HUES6 (cell line): Measurements from ENCODE around the gene S100A6.

Experiments
- H3K27ac ChIP-seq: 2 replicates; pipeline ENCODE4 v1.7.0; 2013; ENCODE audit warnings: low read depth, mild to moderate bottlenecking, low read length, inconsistent platforms
- H3K27me3 ChIP-seq: 2 replicates; pipeline ENCODE4 v1.6.1; 2013; ENCODE audit warnings: low read length; ENCODE audit not compliant: control insufficient read depth, insufficient read depth
- H3K36me3 ChIP-seq: 2 replicates; pipeline ENCODE4 v1.6.1; 2013; ENCODE audit warnings: low read length; ENCODE audit not compliant: control insufficient read depth, insufficient read depth
- H3K4me1 ChIP-seq: 2 replicates; pipeline ENCODE4 v1.6.1; 2013; ENCODE audit warnings: low read length; ENCODE audit not compliant: control insufficient read depth, insufficient read depth
- H3K4me3 ChIP-seq: 2 replicates; pipeline ENCODE4 v1.5.1; 2013; ENCODE audit warnings: low read depth, low read length
- H3K9ac ChIP-seq: one replicate; pipeline ENCODE4 v1.6.1; 2013; ENCODE audit warnings: mild to moderate bottlenecking, low read length
- H3K9me3 ChIP-seq: 2 replicates; pipeline ENCODE4 v1.6.1; 2013; ENCODE audit warnings: low read depth, low read length; ENCODE audit not compliant: control insufficient read depth, insufficient read depth

The S100A6 gene

GRCh38 chr1:153550398-153550758, 14.6 kb upstream of the S100A6 start:
- no peak overlapping the region for H3K4me3 ChIP-seq
- H3K4me1 ChIP-seq, result peaks cover 56% of the 10 kb centered on the region
- no peaks in the 10 kb centered on the region for H3K27me3 ChIP-seq
- H3K36me3 ChIP-seq, result no peaks in the 10 kb centered on the region
- H3K9me3 ChIP-seq, result no peaks in the 10 kb centered on the region
- no peak overlapping the region for H3K27ac ChIP-seq
- no peak overlapping the region for H3K9ac ChIP-seq

GRCh38 chr1:153549741-153550397, 14.1 kb upstream of the S100A6 start:
- no peak overlapping the region for H3K27ac ChIP-seq
- no peak overlapping the region for H3K4me3 ChIP-seq
- no peaks in the 10 kb centered on the region for H3K27me3 ChIP-seq
- no peaks in the 10 kb centered on the region for H3K36me3 ChIP-seq
- no peak overlapping the region for H3K9ac ChIP-seq
- peaks cover 59% of the 10 kb centered on the region for H3K4me1 ChIP-seq
- H3K9me3 ChIP-seq, result no peaks in the 10 kb centered on the region

DNA sequence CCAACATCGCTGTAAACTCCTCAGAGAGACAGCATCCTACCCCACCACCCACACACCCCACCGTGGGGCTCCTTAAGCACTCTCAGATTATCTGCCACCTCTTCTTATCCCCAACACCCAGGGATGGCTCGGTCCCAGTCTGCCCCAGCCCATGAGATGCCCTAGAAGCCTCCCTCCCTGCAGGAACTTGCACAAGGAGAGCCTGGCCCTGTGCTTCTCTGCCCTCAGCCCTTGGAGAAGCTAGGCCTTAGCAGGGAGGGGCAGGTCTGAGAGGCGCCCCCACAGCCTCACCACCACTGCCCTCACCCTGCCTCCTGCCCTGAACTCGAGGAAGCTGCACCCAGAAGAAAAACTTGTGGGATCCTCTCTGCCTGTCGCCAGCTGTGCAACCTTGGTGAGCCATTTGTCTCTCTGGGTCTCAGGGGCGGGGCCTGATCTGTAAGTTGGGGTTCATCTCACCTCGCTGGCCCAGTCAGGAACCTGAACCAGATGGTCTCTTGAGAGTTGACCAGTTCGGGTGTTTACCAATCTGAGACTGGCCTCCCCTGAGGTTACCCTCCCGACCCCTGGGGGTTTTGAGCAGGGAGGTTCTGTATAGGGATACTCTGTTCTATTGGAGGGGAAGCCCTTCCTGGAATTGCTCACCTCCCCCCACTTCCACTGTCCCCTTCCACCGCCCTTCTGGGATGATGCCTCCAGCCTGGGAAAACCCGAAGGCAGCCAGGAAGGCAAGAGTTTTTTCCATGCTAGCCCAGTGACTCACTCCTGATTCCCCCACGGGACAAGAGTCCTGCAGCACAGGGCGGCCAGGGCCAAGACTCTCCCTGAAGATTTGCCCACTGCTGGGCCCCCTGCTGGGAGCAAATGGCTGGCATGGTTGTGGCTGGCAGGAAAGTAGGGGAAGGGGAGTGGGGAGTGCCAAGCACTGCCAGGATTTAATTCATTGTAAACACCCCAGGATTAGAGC, 13.2 kb upstream of the S100A6 start, which contains the start of gene S100A3:
TSS of gene S100A3 (minus strand) at position 537 of the 967 bp plus-strand sequence. CDS start 773 bp downstream, outside the sequence.
- H3K4me3 ChIP-seq, result no peak within 1 kb of the TSS
- no peaks in the 10 kb centered on the region for H3K27me3 ChIP-seq
- no peaks in the 10 kb centered on the region for H3K36me3 ChIP-seq
- H3K9ac ChIP-seq, result peak within 1 kb of the TSS; percentile 30
- H3K27ac ChIP-seq, result no peak within 1 kb of the TSS
- H3K4me1 ChIP-seq, result peaks cover 68% of the 10 kb centered on the region
- H3K9me3 ChIP-seq, result no peaks in the 10 kb centered on the region

DNA sequence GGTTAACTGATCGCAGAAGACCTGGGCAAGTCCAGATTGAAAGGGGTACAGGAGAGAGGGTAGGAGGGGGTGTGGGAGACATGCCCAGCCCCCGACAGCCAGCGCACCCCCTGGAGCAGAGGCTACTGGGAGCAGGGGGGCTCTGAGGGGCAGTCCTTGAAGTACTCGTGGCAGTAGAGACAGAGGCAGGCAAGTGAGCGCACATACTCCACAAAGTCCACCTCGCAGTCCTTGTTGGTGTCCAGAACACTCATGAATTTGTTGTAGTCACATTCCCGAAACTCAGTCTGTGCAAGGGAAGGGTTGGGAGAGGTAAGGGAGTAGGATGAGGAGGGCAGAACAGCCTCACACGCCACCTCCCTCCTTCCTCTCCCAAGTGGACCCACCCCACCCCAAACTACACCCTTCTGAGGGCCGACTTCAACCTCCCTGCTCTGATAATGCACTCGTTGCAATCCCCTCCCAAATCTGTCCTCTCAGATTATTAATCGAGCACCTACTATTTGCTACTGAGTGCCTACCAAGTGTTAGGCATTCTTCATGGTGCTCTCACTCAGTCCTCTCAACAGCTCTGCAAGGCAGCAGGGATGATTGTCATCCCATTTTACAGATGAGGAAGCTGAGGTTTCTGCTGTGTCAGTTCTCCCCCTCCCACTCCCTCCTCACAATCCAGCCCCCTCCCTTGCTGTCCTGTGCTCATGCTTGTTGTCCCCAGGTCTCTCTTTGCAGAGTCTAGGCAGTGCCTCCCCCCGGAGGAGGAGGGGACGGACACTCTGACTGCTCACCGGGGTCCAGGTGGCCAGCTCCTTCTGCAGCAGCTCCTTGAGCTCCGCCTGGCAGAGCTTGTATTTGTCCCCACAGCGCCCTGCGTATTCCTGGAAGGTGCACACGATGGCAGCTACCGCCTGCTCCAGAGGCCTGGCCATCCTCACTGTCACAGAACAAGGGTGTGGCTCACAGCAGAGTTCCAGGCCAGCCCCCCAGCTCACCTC, 12.1 kb upstream of the S100A6 start:
- Histone ChIP-seq H3K9me3 (no peaks in the 10 kb centered on the region), H3K27me3 (no peaks in the 10 kb centered on the region), H3K9ac (no peak overlapping the region), H3K4me3 (no peak overlapping the region), H3K36me3 (no peaks in the 10 kb centered on the region), H3K27ac (no peak overlapping the region), H3K4me1 (peaks cover 69% of the 10 kb centered on the region)

GRCh38 chr1:153546796-153547559, 11.2 kb upstream of the S100A6 start:
- Histone ChIP-seq H3K4me1 (peaks cover 69% of the 10 kb centered on the region), H3K27me3 (no peaks in the 10 kb centered on the region), H3K4me3 (no peak overlapping the region), H3K27ac (no peak overlapping the region), H3K9me3 (no peaks in the 10 kb centered on the region), H3K36me3 (no peaks in the 10 kb centered on the region), H3K9ac (no peak overlapping the region)

DNA sequence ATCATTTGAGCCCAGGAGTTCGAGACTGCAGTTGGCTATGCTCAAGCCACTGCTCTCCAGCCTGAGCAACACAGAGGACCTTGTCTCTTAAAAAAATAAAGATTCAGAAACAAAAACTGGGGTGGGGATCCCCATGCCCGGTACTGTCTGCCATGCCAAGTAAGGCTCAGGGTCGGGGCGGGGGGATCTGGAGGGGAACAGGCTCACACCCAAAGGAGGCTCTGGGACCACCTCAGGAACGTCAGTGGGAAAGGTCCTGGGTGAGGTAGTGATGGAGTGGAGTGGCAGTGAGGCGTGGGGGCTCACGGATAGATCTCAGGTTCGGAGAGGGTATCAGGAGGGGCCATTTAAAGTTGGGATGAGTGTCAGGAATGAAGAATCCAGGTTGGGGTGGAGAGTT, 10.6 kb upstream of the S100A6 start:
- H3K9me3 ChIP-seq, result no peaks in the 10 kb centered on the region
- no peak overlapping the region for H3K9ac ChIP-seq
- peaks cover 69% of the 10 kb centered on the region for H3K4me1 ChIP-seq
- H3K36me3 ChIP-seq, result no peaks in the 10 kb centered on the region
- no peaks in the 10 kb centered on the region for H3K27me3 ChIP-seq
- no peak overlapping the region for H3K4me3 ChIP-seq
- no peak overlapping the region for H3K27ac ChIP-seq

DNA sequence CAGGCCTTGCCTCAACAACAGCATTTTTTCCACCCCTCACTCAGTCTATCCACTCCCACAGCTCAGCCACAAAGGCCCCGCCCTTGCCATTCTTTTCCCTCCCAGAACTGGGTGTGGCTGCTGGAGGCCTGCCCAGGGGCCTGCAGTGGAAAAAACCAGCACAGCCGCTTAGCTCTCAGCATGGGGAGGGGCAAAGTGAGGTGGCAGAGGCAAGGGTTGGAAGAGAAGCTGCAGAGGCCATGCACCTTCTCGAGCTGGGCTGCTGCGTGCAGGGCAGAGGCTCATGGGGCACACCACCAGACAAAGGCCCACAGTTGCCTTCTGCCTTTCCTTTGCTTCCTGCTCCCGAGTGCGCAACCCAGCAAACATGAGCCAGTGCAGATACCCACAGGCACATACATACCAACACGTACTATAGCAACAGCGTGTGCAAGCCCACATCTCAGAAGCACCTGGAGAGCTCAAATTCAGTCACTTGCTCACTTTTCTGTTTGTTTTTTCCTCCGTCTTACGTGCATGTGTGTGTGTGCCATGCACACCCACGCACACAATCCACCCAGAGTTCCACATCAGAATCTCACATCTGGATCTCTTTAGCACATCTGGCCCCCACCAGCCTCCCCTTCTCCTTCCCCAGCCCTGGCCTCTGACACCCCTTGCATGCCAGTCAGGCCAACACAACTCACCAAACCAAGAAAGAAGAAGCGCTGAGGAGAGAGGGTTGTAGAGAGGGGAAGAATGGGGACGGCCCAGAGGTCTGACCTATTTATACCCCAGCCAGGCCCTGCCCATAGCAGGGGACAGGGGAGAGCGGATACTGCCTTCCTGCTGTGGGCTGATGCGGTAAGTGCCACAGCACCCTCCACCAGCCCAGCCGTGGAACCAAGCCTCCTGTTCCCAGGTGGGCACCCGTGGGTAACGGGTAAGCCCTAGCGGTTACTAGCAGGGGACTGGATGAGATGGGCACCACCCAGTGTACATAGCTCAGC, 9.6 kb upstream of the S100A6 start, which contains the start of gene S100A4:
TSS of gene S100A4 (minus strand) at position 740 of the 989 bp plus-strand sequence. CDS start 1,012 bp downstream, outside the sequence.
- Histone ChIP-seq H3K27me3 (no peaks in the 10 kb centered on the region), H3K4me1 (peaks cover 59% of the 10 kb centered on the region), H3K9me3 (no peaks in the 10 kb centered on the region), H3K9ac (peak within 1 kb of the TSS; percentile 48), H3K27ac (no peak within 1 kb of the TSS), H3K4me3 (peak within 1 kb of the TSS; percentile 37; the same call in 1 of the 2 replicates), H3K36me3 (no peaks in the 10 kb centered on the region)

DNA sequence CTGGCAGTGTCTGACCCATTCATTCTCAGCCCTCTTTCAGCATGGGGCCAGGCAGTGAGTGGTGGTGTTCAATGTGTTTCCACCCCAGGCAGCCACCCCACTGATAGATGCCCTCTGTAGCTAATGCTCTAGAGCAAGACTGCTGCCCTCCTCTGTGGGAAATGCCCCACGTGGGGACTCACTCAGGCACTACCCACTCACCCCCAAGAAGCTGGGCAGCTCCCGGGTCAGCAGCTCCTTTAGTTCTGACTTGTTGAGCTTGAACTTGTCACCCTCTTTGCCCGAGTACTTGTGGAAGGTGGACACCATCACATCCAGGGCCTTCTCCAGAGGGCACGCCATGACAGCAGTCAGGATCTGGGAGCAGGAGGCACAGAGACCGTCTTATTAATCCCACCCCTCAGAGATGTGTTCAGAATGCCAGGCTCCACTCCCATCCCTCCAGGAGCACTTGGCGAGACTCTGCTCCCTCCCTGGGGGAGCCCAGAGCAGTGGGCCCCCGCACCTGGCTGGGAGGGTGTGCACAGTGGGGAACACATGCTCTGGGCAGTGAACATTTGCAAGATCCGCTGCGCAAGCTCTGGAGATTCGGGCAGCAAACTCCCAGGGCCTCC, 8.8 kb upstream of the S100A6 start:
- H3K9me3 ChIP-seq, result no peaks in the 10 kb centered on the region
- H3K27me3 ChIP-seq, result no peaks in the 10 kb centered on the region
- H3K36me3 ChIP-seq, result no peaks in the 10 kb centered on the region
- H3K4me1 ChIP-seq, result peaks cover 52% of the 10 kb centered on the region
- peak overlapping the region; percentile 48 for H3K9ac ChIP-seq
- peak overlapping the region; percentile 37; the same call in 1 of the 2 replicates for H3K4me3 ChIP-seq
- no peak overlapping the region for H3K27ac ChIP-seq

- Histone ChIP-seq H3K27me3 (no peaks in the 10 kb centered on the region), H3K9ac (no peak overlapping the region), H3K4me1 (peaks cover 44% of the 10 kb centered on the region), H3K4me3 (no peak overlapping the region), H3K27ac (no peak overlapping the region), H3K36me3 (no peaks in the 10 kb centered on the region), H3K9me3 (no peaks in the 10 kb centered on the region)
These were observed 7.9 kb upstream of the S100A6 start for GRCh38 chr1:153543736-153544135.
